Measurements from ENCODE around the gene PDIA5. TPM values are rescaled to one million over a fixed set of nuclear protein-coding genes. Genes with fewer than 3 reads are reported as not detected.

PDIA5 gene
- total RNA-seq, 1 experiment from 2014 or later, result 24.3 TPM

- Histone ChIP-seq H3K9me3 (ENCODE audit: control insufficient read depth, low read depth, low read length) (no peaks in the 10 kb centered on the region), H3K18ac (ENCODE audit: insufficient read length, low read depth, low read length) (no peak overlapping the region), H3K9ac (ENCODE audit: extremely low read depth, insufficient read length, low read length) (no peak overlapping the region), H3K4me2 (ENCODE audit: insufficient read depth, insufficient read length, low read length) (no peak overlapping the region), H3K23me2 (ENCODE audit: insufficient read length, low read depth, low read length, poor library complexity, severe bottlenecking) (no peaks in the 10 kb centered on the region), H4K5ac (ENCODE audit: insufficient read length, low read depth, low read length) (no peak overlapping the region), H2BK120ac (ENCODE audit: low read depth, low read length, poor library complexity, severe bottlenecking) (no peak overlapping the region), H4K8ac (replicated peaks; ENCODE audit: insufficient read length, low read depth, low read length) (no peak overlapping the region), H3K79me1 (ENCODE audit: insufficient read depth, low read depth, low read length, poor library complexity, severe bottlenecking) (no peaks in the 10 kb centered on the region), H4K20me1 (ENCODE audit: control insufficient read depth, insufficient read depth, insufficient read length) (no peaks in the 10 kb centered on the region), H3K23ac (ENCODE audit: insufficient read length, low read depth, low read length) (no peak overlapping the region), H3K4ac (ENCODE audit: low read depth, low read length) (no peak overlapping the region), H3K27ac (ENCODE audit: insufficient read length, low read depth, low read length) (no peak overlapping the region), H3K27me3 (ENCODE audit: insufficient read depth, low read length) (no peaks in the 10 kb centered on the region), H3T11ph (ENCODE audit: low read length) (no peak overlapping the region), H3K79me2 (ENCODE audit: insufficient read depth, low read length) (no peaks in the 10 kb centered on the region), H2BK5ac (ENCODE audit: insufficient read length, low read length) (no peak overlapping the region), H3K4me1 (ENCODE audit: insufficient read depth, low read length) (no peaks in the 10 kb centered on the region), H4K91ac (ENCODE audit: insufficient read length, low read depth, low read length) (no peak overlapping the region), H2AFZ (ENCODE audit: low read length) (no peak overlapping the region), H2BK20ac (ENCODE audit: low read depth, low read length, poor library complexity, severe bottlenecking) (no peak overlapping the region), H2AK5ac (ENCODE audit: insufficient read length, low read length) (no peak overlapping the region), H2BK12ac (ENCODE audit: insufficient read length, low read depth, low read length) (no peak overlapping the region), H2BK15ac (ENCODE audit: low read depth, low read length) (no peak overlapping the region), H3K14ac (ENCODE audit: insufficient read depth, low read length) (no peak overlapping the region), H3K56ac (ENCODE audit: insufficient read length, low read depth, low read length) (no peak overlapping the region)
- H3K9me3 Mint-ChIP-seq, result no peaks in the 10 kb centered on the region
- no CpG with 5 or more reads among the region's 9 CpGs for WGBS (ENCODE audit: extremely low coverage, insufficient read length, low lambda C conversion rate)
- peak; percentile 14 for DNase-seq
- peaks cover 7 to 31% (median 7%) of the 10 kb centered on the region in 3 experiments; a peak in 6 of 7 replicates for H3K36me3 Mint-ChIP-seq (ENCODE audit: insufficient read depth in 1 of 3, low read depth in 3 of 3)
- peaks cover 2 to 6% of the 10 kb centered on the region in 2 experiments; a peak in 2 of 4 replicates for H3K4me1 Mint-ChIP-seq
- TF ChIP-seq CTCF (conservative IDR thresholded peaks at IDR 0.05), result no peak
- no peaks in the 10 kb centered on the region for H3K27me3 Mint-ChIP-seq (ENCODE audit: low read depth)
- peak overlapping the region in 1 of 3 experiments; percentile 79; a peak in 2 of 7 replicates for H3K27ac Mint-ChIP-seq
- no peak overlapping the region for H3K4me3 Mint-ChIP-seq
Measured at GRCh38 chr3:123155471-123156011, 88.7 kb downstream of the PDIA5 start.

Data from H9 (cell line).